Nephron (organoid): Measurements from ENCODE around the gene PPP2R5C.

Experiments
- H3K27ac Mint-ChIP-seq, 3 experiments: 2 replicates each; pipeline ENCODE4 v1.8.0; 2020; ENCODE audit warnings: mixed read lengths in 3 of 3, mild to moderate bottlenecking in 2 of 3, moderate library complexity in 1 of 3
- H3K27me3 Mint-ChIP-seq: 2 replicates; pipeline ENCODE4 v1.8.0; 2021; ENCODE audit warnings: low read depth, mild to moderate bottlenecking, moderate library complexity, mixed read lengths
- H3K36me3 Mint-ChIP-seq: 2 replicates; pipeline ENCODE4 v1.8.0; 2020; ENCODE audit warnings: low read depth, mixed read lengths
- H3K4me1 Mint-ChIP-seq: 2 replicates; pipeline ENCODE4 v1.8.0; 2020; ENCODE audit warnings: mixed read lengths
- H3K4me3 Mint-ChIP-seq, 3 experiments: 2 replicates each; pipeline ENCODE4 v1.8.0; 2020; ENCODE audit warnings: mild to moderate bottlenecking in 3 of 3, mixed read lengths in 3 of 3, moderate library complexity in 2 of 3
- H3K9me3 Mint-ChIP-seq: 2 replicates; pipeline ENCODE4 v1.8.0; 2020; ENCODE audit warnings: mixed read lengths
- TF ChIP-seq, protein P1 (sequence below), 3 experiments: fragments of 200-600 bp; sonication (generic); IDR thresholded peaks; one replicate each; pipeline ENCODE4 v1.5.0; 2021; ENCODE audit warnings: antibody characterized with exemption in 3 of 3; ENCODE audit not compliant: unreplicated experiment in 3 of 3

The PPP2R5C gene

GRCh38 chr14:101776344-101776743 is 14.8 kb downstream of the PPP2R5C start:
- TF ChIP-seq, protein P1, sequence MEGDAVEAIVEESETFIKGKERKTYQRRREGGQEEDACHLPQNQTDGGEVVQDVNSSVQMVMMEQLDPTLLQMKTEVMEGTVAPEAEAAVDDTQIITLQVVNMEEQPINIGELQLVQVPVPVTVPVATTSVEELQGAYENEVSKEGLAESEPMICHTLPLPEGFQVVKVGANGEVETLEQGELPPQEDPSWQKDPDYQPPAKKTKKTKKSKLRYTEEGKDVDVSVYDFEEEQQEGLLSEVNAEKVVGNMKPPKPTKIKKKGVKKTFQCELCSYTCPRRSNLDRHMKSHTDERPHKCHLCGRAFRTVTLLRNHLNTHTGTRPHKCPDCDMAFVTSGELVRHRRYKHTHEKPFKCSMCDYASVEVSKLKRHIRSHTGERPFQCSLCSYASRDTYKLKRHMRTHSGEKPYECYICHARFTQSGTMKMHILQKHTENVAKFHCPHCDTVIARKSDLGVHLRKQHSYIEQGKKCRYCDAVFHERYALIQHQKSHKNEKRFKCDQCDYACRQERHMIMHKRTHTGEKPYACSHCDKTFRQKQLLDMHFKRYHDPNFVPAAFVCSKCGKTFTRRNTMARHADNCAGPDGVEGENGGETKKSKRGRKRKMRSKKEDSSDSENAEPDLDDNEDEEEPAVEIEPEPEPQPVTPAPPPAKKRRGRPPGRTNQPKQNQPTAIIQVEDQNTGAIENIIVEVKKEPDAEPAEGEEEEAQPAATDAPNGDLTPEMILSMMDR (IDR thresholded peaks at IDR 0.05; ENCODE audit: unreplicated experiment in 3 of 3) = no peak

DNA sequence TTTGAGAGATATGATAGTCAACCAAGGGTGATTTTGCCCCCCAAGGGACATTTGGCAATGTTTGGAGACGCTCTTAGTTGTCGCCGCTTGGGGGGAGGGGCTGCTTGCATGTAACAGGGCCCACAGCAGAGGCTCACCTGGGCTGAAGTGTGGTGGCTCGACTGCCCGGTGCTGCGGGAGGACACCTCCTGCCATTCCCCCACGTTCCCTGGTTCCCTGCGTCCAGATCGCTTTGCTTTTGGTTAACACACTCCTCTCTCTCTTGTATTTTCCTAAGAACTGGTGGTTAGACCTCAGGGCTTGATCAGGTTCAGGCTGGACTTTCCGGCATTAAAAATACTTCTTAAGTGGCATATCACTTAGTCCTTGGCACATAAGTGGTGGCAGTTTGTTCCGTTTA is 18.9 kb downstream of the PPP2R5C start:
- TF ChIP-seq, protein P1 (IDR thresholded peaks at IDR 0.05; ENCODE audit: unreplicated experiment in 3 of 3) = no peak
- H3K4me3 Mint-ChIP-seq = peak overlapping the region; percentile 55 to 69 (median 64)

More at GRCh38 chr14:101776344-101776743, 14.8 kb downstream of the PPP2R5C start:
- H3K36me3 Mint-ChIP-seq = peaks cover 5% of the 10 kb centered on the region
- no peaks in the 10 kb centered on the region for H3K9me3 Mint-ChIP-seq
- peaks cover 49% of the 10 kb centered on the region for H3K4me1 Mint-ChIP-seq
- H3K27ac Mint-ChIP-seq = peak overlapping the region; percentile 54 to 88 (median 61)
- H3K27me3 Mint-ChIP-seq = peaks cover 46% of the 10 kb centered on the region
- H3K4me3 Mint-ChIP-seq = peak overlapping the region in 1 of 3 experiments; percentile 4

DNA sequence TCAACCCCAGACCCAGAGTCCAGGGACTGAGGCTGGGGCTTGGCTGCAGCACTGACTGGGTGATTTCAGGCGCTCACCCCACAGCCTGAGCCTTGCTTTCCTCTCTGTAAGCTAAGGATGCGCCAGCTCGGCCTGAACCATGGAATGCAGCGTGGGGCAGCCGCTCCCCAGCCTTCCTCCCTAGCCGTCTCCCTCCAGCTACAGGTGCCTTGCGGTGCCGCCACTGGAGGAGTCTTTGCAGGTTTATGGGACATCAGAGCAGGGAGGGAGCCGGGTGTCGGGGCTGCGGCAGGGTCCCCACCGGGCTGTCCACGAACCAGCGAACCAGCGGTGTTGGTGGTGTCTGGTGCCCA is 19.4 kb downstream of the PPP2R5C start:
- Mint-ChIP-seq H3K9me3 (no peaks in the 10 kb centered on the region), H3K27ac (no peak overlapping the region), H3K4me3 (peak overlapping the region; percentile 55 to 69 (median 64)), H3K27me3 (peaks cover 48% of the 10 kb centered on the region), H3K36me3 (peaks cover 9% of the 10 kb centered on the region), H3K4me1 (peaks cover 17% of the 10 kb centered on the region)
- TF ChIP-seq, protein P1 (IDR thresholded peaks at IDR 0.05; ENCODE audit: unreplicated experiment in 3 of 3) = no peak

More for the DNA sequence above, 18.9 kb downstream of the PPP2R5C start:
- peaks cover 7% of the 10 kb centered on the region for H3K36me3 Mint-ChIP-seq
- no peak overlapping the region for H3K27ac Mint-ChIP-seq
- no peaks in the 10 kb centered on the region for H3K9me3 Mint-ChIP-seq
- peaks cover 50% of the 10 kb centered on the region for H3K27me3 Mint-ChIP-seq
- peaks cover 22% of the 10 kb centered on the region for H3K4me1 Mint-ChIP-seq

DNA sequence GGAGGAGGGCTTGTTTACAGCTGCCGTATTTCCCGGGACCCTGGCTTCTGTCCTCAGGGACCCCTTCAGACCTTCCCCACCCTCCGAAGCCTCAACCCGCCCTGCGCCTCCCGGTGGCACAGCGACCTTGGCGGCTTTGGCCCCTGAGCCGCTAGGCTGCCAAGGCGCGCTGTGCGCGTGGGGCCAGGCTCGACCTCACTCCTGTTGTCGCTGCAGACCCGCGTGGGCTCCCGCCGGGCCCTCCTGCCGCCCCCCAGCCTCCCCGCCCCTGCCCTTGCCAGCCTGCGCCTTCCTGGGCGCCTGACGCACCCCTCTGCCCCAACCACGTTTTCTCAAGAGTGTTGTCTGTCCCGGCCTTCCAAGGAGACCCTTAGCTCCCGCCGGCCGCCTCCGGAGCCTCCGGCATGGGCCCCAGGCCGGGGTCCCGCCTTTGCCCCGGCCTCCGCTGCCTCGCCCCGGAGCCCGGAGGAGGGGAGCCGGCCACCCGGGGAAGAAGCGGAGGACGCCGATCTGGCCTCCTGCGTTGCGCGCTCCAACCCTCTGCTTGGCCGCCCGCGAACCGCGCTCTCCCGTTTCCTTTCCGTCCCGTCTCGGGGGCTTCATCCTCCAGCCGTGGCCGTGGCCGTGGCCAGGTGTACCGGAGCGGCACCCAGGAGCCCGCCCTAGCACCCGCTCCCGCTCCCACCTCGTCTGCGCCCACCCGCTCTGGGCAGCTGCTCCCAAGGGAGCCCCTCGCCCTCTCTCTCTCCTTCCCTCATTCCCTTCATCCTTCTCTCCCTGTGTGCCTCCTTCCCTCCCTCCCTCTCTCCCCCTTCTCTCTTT is 19.9 kb downstream of the PPP2R5C start:
- Mint-ChIP-seq H3K4me1 (peaks cover 11% of the 10 kb centered on the region), H3K4me3 (peak overlapping the region; percentile 17 to 64 (median 48)), H3K9me3 (no peaks in the 10 kb centered on the region), H3K27me3 (peaks cover 44% of the 10 kb centered on the region), H3K27ac (no peak overlapping the region), H3K36me3 (peaks cover 9% of the 10 kb centered on the region)
- TF ChIP-seq, protein P1 (IDR thresholded peaks at IDR 0.05; ENCODE audit: unreplicated experiment in 3 of 3) = no peak

DNA sequence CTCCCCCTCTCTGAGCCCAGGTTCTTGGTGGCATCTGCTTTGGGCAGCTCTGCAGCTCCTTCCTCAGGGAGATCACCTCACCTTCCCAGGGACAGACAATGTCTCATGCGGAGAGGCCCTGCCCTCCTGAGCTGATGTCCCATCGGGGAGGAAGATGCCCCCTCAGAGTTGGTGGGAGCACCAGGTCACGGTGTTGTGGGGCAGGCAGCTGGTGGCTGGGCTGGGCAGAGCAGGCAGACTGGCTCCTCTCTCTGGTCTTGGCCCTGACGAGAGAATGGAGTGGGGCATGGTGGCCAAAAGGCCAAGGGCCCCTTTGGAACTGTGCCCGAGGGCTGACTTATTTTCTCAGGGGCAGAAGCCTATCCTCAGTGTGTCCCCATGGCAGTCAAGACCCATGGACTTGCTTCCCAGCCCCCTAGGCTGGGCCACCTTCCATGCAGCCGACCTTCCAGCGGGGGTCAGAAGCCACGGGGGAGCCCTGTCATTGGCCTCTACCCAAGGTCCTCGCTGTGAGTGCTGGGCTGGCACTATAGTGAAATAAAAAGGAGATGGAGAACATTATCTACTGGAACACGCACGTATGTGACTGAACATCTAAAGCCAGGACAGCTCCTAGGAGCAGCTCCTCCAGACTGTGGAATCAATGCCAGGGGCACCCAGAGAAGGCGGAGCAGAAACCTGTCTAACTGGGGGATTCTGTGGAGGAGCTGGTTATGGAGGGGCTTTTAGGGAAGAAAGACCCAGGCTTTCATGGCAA is 21.9 kb downstream of the PPP2R5C start:
- TF ChIP-seq, protein P1 (IDR thresholded peaks at IDR 0.05; ENCODE audit: unreplicated experiment in 3 of 3) = no peak
- peak overlapping the region in 2 of 3 experiments; percentile 34 to 70 for H3K4me3 Mint-ChIP-seq
- H3K27me3 Mint-ChIP-seq = peaks cover 38% of the 10 kb centered on the region
- peaks cover 9% of the 10 kb centered on the region for H3K36me3 Mint-ChIP-seq
- H3K4me1 Mint-ChIP-seq = peaks cover 8% of the 10 kb centered on the region
- H3K27ac Mint-ChIP-seq = no peak overlapping the region
- H3K9me3 Mint-ChIP-seq = no peaks in the 10 kb centered on the region
